HEK293T (cell line): Measurements from ENCODE around the gene ANKFN1.
A peak's percentile ranks its signal among the peaks of the same experiment; 100 is the strongest.

Source experiments
- CTCF ChIA-PET: fragments of 350-600 bp; formaldehyde crosslinking; extraction: SDS; loops from one replicate; lab custom pipeline; 2021; ENCODE audit warnings: antibody characterized with exemption, inconsistent platforms; lab: Yijun Ruan, JAX
- POLR2A ChIA-PET: fragments of 350-600 bp; formaldehyde crosslinking; extraction: SDS; loops from one replicate; lab custom pipeline; 2020; ENCODE audit warnings: antibody characterized with exemption, inconsistent platforms; lab: Yijun Ruan, JAX
- DNase-seq: peaks from one replicate; pipeline ENCODE4 v3.0.0; 2012; ENCODE audit warnings: mixed read lengths; ENCODE audit errors: extremely low spot score
- ARNT ChIP-seq: fragments of 450-650 bp; IDR thresholded peaks from 2 replicates; pipeline ENCODE4 v1.6.1; 2017; ENCODE audit warnings: mild to moderate bottlenecking
- BHLHE40 ChIP-seq: fragments of 450-650 bp; IDR thresholded peaks from 2 replicates; pipeline ENCODE4 v1.6.1; 2016; ENCODE audit warnings: mild to moderate bottlenecking, moderate library complexity, borderline replicate concordance
- CTBP1 ChIP-seq: fragments of 450-650 bp; IDR thresholded peaks from 2 replicates; pipeline ENCODE4 v1.6.1; 2016; ENCODE audit warnings: borderline replicate concordance
- ELF4 ChIP-seq: fragments of 450-650 bp; IDR thresholded peaks from 2 replicates; pipeline ENCODE4 v1.6.1; 2017; ENCODE audit warnings: antibody characterized with exemption
- FOXA1 ChIP-seq: fragments of 450-650 bp; IDR thresholded peaks from 2 replicates; pipeline ENCODE4 v1.6.1; 2016; ENCODE audit warnings: mild to moderate bottlenecking
- FOXK2 ChIP-seq: fragments of 450-650 bp; IDR thresholded peaks from 2 replicates; pipeline ENCODE4 v1.6.1; 2016; ENCODE audit warnings: mild to moderate bottlenecking
- FOXM1 ChIP-seq: fragments of 450-650 bp; IDR thresholded peaks from 2 replicates; pipeline ENCODE4 v1.6.1; 2017; ENCODE audit warnings: mild to moderate bottlenecking, borderline replicate concordance
- HDGF ChIP-seq: fragments of 450-650 bp; IDR thresholded peaks from 2 replicates; pipeline ENCODE4 v1.6.1; 2017; ENCODE audit warnings: antibody characterized with exemption, borderline replicate concordance
- L3MBTL2 ChIP-seq: fragments of 450-650 bp; conservative IDR thresholded peaks from 2 replicates; pipeline ENCODE4 v1.6.1; 2016; ENCODE audit warnings: mild to moderate bottlenecking
- LEF1 ChIP-seq: fragments of 450-650 bp; IDR thresholded peaks from 2 replicates; pipeline ENCODE4 v1.6.1; 2017; ENCODE audit warnings: mild to moderate bottlenecking, borderline replicate concordance
- NFRKB ChIP-seq: fragments of 450-650 bp; IDR thresholded peaks from 2 replicates; pipeline ENCODE4 v1.6.1; 2016; ENCODE audit warnings: mild to moderate bottlenecking, moderate library complexity
- SP1 ChIP-seq: fragments of 450-650 bp; IDR thresholded peaks from 2 replicates; pipeline ENCODE4 v1.6.1; 2017
- SUZ12 ChIP-seq: fragments of 450-650 bp; IDR thresholded peaks from 2 replicates; pipeline ENCODE4 v1.6.1; 2016; ENCODE audit warnings: mild to moderate bottlenecking
- TARDBP ChIP-seq: fragments of 450-650 bp; IDR thresholded peaks from 2 replicates; pipeline ENCODE4 v1.6.1; 2016
- ZNF384 ChIP-seq: fragments of 450-650 bp; IDR thresholded peaks from 2 replicates; pipeline ENCODE4 v1.6.1; 2016
- TF ChIP-seq, protein P1 (sequence below): fragments of 450-650 bp; IDR thresholded peaks from 2 replicates; pipeline ENCODE4 v1.6.1; 2016

ANKFN1 gene

DNA sequence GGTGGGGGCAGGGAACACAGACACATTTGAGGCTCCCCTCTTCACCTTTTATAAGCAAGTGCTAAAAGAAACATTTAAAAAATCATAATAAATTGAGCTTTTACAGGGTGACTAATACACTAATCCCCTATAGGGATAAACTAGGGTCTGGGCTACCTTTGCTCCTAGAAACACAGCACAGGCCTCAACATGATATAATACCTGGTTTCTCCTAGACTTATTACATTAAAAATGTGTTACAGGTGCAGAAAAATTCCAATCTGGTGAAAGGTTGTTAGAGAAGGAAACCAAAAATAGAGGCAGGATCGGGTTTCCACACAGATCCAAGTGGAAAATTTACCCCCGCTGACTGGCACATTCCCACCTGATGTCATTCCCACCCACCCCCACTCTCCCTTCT is 315.6 kb downstream of the ANKFN1 start:
- ChIA-PET CTCF (interaction anchor here (1.1 to 1.6 kb wide), 3 partner anchors 8 to 247 kb away, joined by 3 to 6 read pairs (median 3); no protein-coding TSS in a partner anchor), POLR2A (no interaction called here)
- no peak for DNase-seq
- no peak for TF ChIP-seq ELF4
- no peak for TF ChIP-seq ARNT
- no peak for TF ChIP-seq FOXK2
- no peak for TF ChIP-seq SP1
- no peak for TF ChIP-seq TARDBP
- no peak for TF ChIP-seq SUZ12
- TF ChIP-seq NFRKB = no peak
- TF ChIP-seq FOXA1 = no peak
- TF ChIP-seq FOXM1 = no peak
- no peak for TF ChIP-seq ZNF384
- TF ChIP-seq HDGF = no peak
- TF ChIP-seq CTBP1 = no peak
- TF ChIP-seq L3MBTL2 = no peak
- TF ChIP-seq, protein P1, sequence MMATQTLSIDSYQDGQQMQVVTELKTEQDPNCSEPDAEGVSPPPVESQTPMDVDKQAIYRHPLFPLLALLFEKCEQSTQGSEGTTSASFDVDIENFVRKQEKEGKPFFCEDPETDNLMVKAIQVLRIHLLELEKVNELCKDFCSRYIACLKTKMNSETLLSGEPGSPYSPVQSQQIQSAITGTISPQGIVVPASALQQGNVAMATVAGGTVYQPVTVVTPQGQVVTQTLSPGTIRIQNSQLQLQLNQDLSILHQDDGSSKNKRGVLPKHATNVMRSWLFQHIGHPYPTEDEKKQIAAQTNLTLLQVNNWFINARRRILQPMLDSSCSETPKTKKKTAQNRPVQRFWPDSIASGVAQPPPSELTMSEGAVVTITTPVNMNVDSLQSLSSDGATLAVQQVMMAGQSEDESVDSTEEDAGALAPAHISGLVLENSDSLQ = no peak
- no peak for TF ChIP-seq BHLHE40
- TF ChIP-seq LEF1 = no peak

DNA sequence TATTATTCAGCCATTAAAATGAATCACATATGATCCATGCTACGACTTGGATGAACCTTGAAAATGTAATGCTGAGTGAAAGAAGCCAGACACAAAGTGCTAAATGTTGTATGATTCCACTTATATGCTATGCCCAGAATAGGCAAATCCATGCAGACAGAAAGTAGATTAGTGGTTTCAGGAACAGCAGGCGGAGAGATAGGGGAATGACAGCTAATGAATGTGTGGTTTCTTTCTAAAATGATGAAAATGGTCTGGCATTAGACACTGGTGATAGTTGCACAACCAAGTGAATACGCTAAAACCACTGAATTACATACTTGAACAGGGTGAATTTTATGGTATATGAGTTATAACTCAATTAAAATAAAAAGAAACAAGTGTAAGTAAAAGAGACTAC is 318.4 kb downstream of the ANKFN1 start:
- no peak for TF ChIP-seq FOXK2
- TF ChIP-seq L3MBTL2 = no peak
- no peak for TF ChIP-seq NFRKB
- no peak for TF ChIP-seq CTBP1
- no peak for TF ChIP-seq TARDBP
- no peak for TF ChIP-seq LEF1
- no peak for TF ChIP-seq ARNT
- no peak for TF ChIP-seq BHLHE40
- CTCF ChIA-PET = no interaction called here
- no peak for DNase-seq
- POLR2A ChIA-PET = no interaction called here

DNA sequence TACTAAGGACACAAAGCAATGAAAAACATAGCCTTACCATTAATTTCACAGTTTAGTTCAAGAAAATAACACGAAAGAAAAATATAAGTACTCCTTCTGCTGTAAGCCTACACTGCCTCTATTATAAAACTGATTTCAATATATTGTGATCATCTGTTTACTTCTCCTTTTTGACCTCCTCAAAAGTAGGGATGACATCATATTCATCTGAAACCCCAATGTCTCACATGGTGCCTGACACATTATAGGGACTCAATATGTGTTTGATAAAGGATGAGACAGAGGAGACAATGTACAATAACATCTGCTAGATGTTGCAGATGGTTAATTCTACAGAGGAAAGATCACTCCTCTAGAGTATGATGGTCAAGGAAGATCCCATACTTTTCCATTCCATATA is 321.8 kb downstream of the ANKFN1 start:
- ChIA-PET CTCF (no interaction called here), POLR2A (no interaction called here)
- TF ChIP-seq FOXA1 (no peak), FOXM1 (no peak), NFRKB (no peak), ELF4 (no peak), ARNT (no peak), HDGF (no peak), FOXK2 (no peak), CTBP1 (no peak), ZNF384 (no peak), LEF1 (no peak), SUZ12 (no peak), TARDBP (no peak), L3MBTL2 (no peak), SP1 (no peak), BHLHE40 (no peak)
- TF ChIP-seq, protein P1 = no peak
- DNase-seq = no peak

DNA sequence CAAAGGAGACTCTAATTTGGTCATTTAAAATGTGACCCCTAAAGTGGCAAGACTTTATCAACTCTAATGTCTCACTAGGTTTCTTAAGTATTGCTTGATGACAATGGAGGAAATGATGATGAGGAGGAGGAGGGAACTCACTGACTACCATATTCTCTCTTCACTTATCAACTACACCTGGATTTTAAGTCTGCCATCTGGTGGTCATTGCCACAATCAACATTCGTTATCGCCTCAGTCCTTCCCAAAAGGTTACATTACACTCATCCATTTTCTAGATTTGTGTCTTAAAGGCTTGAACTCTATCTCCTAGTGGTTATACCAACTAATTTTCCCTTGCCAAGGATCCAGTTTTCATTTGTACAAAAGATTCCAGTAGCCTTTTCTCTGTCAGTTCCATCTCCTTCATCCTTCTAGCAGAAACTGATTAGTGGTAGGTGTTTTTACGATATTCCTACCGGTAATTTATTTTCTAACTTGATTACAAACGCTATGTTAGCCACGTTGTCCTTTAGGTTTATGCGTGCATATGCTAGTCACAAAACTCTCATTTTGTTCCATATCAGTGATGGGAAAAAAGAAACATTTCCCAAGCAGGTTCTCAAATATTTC is 325.7 kb downstream of the ANKFN1 start:
- TF ChIP-seq L3MBTL2 (no peak), ARNT (no peak), SP1 (no peak), LEF1 (no peak), FOXK2 (no peak), HDGF (no peak), TARDBP (no peak), FOXA1 (no peak), NFRKB (no peak)
- ChIA-PET POLR2A (no interaction called here), CTCF (no interaction called here)
- peak; percentile 39 for DNase-seq

DNA sequence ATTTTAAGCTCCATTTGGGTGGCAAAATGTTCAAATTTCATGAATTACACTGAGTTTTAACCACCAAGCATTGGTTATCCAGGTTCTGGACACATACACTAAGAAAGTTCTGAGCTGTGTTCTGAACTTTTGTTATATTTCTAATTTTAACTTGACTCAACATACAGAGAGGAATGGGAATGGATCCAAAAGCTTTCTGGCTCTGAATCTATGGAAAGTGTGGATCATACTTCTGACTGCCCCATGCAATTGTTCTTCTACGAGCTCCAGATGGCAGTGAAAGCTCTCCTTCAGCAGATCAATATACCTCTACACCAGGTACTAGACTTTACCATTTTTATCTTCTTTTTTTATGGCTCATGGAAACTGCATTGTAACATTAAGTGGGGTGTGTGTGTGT is 327.2 kb downstream of the ANKFN1 start:
- ChIA-PET CTCF (interaction anchor here (1.0 to 1.1 kb wide), 2 partner anchors 12 to 19 kb away, joined by 3 to 6 read pairs; no protein-coding TSS in a partner anchor), POLR2A (no interaction called here)
- TF ChIP-seq, protein P1 = no peak
- TF ChIP-seq ELF4 (no peak), BHLHE40 (no peak), FOXM1 (no peak), NFRKB (no peak), CTBP1 (no peak), HDGF (no peak), TARDBP (no peak)
- no peak for DNase-seq

DNA sequence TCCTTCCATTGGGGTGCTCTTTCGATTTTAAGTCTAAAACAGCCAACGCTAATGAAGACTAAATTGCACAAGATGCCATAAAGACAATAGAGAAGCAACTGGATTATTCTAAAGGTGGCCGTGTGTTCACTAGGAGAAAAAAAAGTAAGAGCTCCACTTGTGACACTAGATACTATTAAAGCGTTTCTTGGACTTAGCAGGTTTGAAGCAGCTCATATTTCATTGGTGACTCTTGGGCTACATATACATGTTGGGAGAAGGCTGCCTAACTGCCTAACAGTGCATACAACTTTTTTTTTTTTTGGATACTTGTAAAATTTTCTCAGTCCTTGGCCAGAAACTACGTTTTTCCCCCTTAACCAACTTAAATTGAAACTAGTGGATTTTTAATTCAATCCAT is 328.4 kb downstream of the ANKFN1 start:
- ChIA-PET CTCF (interaction anchor here (0.9 to 1.4 kb wide), 2 partner anchors 18 to 235 kb away, joined by 3 to 9 read pairs; no protein-coding TSS in a partner anchor), POLR2A (no interaction called here)
- TF ChIP-seq FOXM1 = no peak
- TF ChIP-seq FOXA1 = no peak
- TF ChIP-seq ZNF384 = peak; percentile 70; the same call in 1 of the 2 replicates
- peak; percentile 19 for DNase-seq

DNA sequence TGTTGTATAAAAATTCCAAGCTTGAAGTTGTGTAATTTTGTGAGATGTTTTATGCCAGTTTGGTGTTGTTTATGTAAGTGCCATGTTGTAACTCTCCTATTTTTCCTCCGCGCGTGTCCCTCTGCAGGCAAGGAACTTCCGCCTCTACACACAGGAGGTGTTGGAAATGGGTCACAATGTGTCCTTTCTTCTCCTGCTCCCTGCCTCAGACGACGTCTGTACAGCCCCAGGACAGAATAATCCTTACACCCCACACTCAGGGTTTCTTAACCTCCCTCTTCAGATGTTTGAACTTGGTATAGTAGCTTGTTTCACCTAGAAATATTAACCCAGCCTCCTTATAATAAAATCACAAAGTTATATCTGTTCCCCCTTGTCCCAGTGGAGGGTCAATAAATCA is 329.0 kb downstream of the ANKFN1 start:
- CTCF ChIA-PET = interaction anchor here (0.9 to 1.4 kb wide), 2 partner anchors 17 to 234 kb away, joined by 3 to 9 read pairs; no protein-coding TSS in a partner anchor
- DNase-seq = no peak
- TF ChIP-seq ARNT = no peak
- TF ChIP-seq ZNF384 = no peak
- no peak for TF ChIP-seq SUZ12
- no peak for TF ChIP-seq ELF4
- POLR2A ChIA-PET = no interaction called here
